Measurements from ENCODE around the gene SUGP1. TPM values are rescaled to one million over a fixed set of nuclear protein-coding genes. Genes with fewer than 3 reads are reported as not detected.
"Not testable (repeated sequence)": the region's sequence is repeated elsewhere in the genome, so short reads cannot be mapped to it uniquely, and the experiment has no call there.

Gene SUGP1
- total and polyA plus RNA-seq, 2 experiments from 2014 or later = 25.6 to 50.5 TPM

GRCh38 chr19:19354932-19355331, 34.6 kb upstream of the SUGP1 start:
- Histone ChIP-seq H3K9me3 (ENCODE audit: low read depth) (no peaks in the 10 kb centered on the region), H4K20me1 (ENCODE audit: insufficient read depth) (no peaks in the 10 kb centered on the region), H3K4me3 (no peak overlapping the region), H2AFZ (no peak overlapping the region), H3K27me3 (replicated peaks; ENCODE audit: insufficient read depth) (no peaks in the 10 kb centered on the region), H3K36me3 (ENCODE audit: low read depth) (peaks cover 10% of the 10 kb centered on the region; the same call in 1 of the 2 replicates), H3K4me2 (ENCODE audit: unreplicated experiment) (no peak overlapping the region), H3K4me1 (ENCODE audit: insufficient read depth) (no peaks in the 10 kb centered on the region), H3K79me2 (ENCODE audit: insufficient read depth) (no peaks in the 10 kb centered on the region), H3K9ac (no peak overlapping the region), H3K9me2 (ENCODE audit: insufficient read depth) (no peaks in the 10 kb centered on the region), H3F3A (ENCODE audit: insufficient read depth) (no peaks in the 10 kb centered on the region), H3K27ac (no peak overlapping the region)
- TF ChIP-seq EZH2 (IDR thresholded peaks at IDR 0.05; ENCODE audit: insufficient read depth, poor library complexity, severe bottlenecking) (no peak), EZH2phosphoT487 (IDR thresholded peaks at IDR 0.05; ENCODE audit: insufficient read depth, low read depth) (no peak)
- WGBS, 2 experiments (ENCODE audit: low coverage in 1 of 2, low lambda C conversion rate in 2 of 2, missing lambda C conversion rate in 2 of 2) = 93 to 95% methylated on average over 11 of the region's 11 CpGs
- in situ Hi-C loops (cut with MboI) = no loop called here
- DNase-seq = no peak

GRCh38 chr19:19354007-19354406, 33.7 kb upstream of the SUGP1 start:
- Histone ChIP-seq H2AFZ (no peak overlapping the region), H3K4me2 (ENCODE audit: unreplicated experiment) (no peak overlapping the region), H3K9me2 (ENCODE audit: insufficient read depth) (no peaks in the 10 kb centered on the region), H3F3A (ENCODE audit: insufficient read depth) (no peaks in the 10 kb centered on the region), H3K9ac (no peak overlapping the region), H3K4me3 (no peak overlapping the region), H3K9me3 (ENCODE audit: low read depth) (no peaks in the 10 kb centered on the region), H3K27me3 (replicated peaks; ENCODE audit: insufficient read depth) (no peaks in the 10 kb centered on the region), H3K4me1 (ENCODE audit: insufficient read depth) (no peaks in the 10 kb centered on the region), H3K27ac (no peak overlapping the region), H4K20me1 (ENCODE audit: insufficient read depth) (no peaks in the 10 kb centered on the region), H3K79me2 (ENCODE audit: insufficient read depth) (no peaks in the 10 kb centered on the region), H3K36me3 (ENCODE audit: low read depth) (peaks cover 10% of the 10 kb centered on the region; the same call in 1 of the 2 replicates)
- in situ Hi-C loops (cut with MboI) = no loop called here
- TF ChIP-seq EZH2 (IDR thresholded peaks at IDR 0.05; ENCODE audit: insufficient read depth, poor library complexity, severe bottlenecking) = no peak
- TF ChIP-seq EZH2phosphoT487 (IDR thresholded peaks at IDR 0.05; ENCODE audit: insufficient read depth, low read depth) = no peak
- no peak for DNase-seq
- 90 to 100% methylated on average over 5 of the region's 5 CpGs for WGBS, 2 experiments (ENCODE audit: low coverage in 1 of 2, low lambda C conversion rate in 2 of 2, missing lambda C conversion rate in 2 of 2)

GRCh38 chr19:19352823-19353222, 32.5 kb upstream of the SUGP1 start:
- Histone ChIP-seq H3K9ac (no peak overlapping the region), H3K79me2 (ENCODE audit: insufficient read depth) (no peaks in the 10 kb centered on the region), H3K9me3 (ENCODE audit: low read depth) (no peaks in the 10 kb centered on the region), H3K4me2 (ENCODE audit: unreplicated experiment) (no peak overlapping the region), H3K27me3 (replicated peaks; ENCODE audit: insufficient read depth) (no peaks in the 10 kb centered on the region), H3K9me2 (ENCODE audit: insufficient read depth) (no peaks in the 10 kb centered on the region), H3K36me3 (ENCODE audit: low read depth) (peaks cover 10% of the 10 kb centered on the region; the same call in 1 of the 2 replicates), H4K20me1 (ENCODE audit: insufficient read depth) (no peaks in the 10 kb centered on the region), H3K4me3 (no peak overlapping the region), H3K27ac (no peak overlapping the region), H3K4me1 (ENCODE audit: insufficient read depth) (no peaks in the 10 kb centered on the region), H2AFZ (no peak overlapping the region), H3F3A (ENCODE audit: insufficient read depth) (no peaks in the 10 kb centered on the region)
- in situ Hi-C loops (cut with MboI) = no loop called here
- DNase-seq = no peak
- no peak for TF ChIP-seq EZH2phosphoT487 (IDR thresholded peaks at IDR 0.05; ENCODE audit: insufficient read depth, low read depth)
- TF ChIP-seq EZH2 (IDR thresholded peaks at IDR 0.05; ENCODE audit: insufficient read depth, poor library complexity, severe bottlenecking) = no peak
- 98 to 100% methylated on average over 8 of the region's 8 CpGs for WGBS, 2 experiments (ENCODE audit: low coverage in 1 of 2, low lambda C conversion rate in 2 of 2, missing lambda C conversion rate in 2 of 2)

- H4K20me1 ChIP-seq (ENCODE audit: insufficient read depth); H3K9me2 ChIP-seq (ENCODE audit: insufficient read depth); DNase-seq; H3K27ac ChIP-seq; H3K27me3 ChIP-seq (replicated peaks; ENCODE audit: insufficient read depth); H3K4me3 ChIP-seq; H3F3A ChIP-seq (ENCODE audit: insufficient read depth); in situ Hi-C loops (cut with MboI); H3K9ac ChIP-seq; H3K4me2 ChIP-seq (ENCODE audit: unreplicated experiment); H3K4me1 ChIP-seq (ENCODE audit: insufficient read depth); H3K79me2 ChIP-seq (ENCODE audit: insufficient read depth); H2AFZ ChIP-seq; H3K9me3 ChIP-seq (ENCODE audit: low read depth): not testable (repeated sequence)
- peaks cover 14% of the 10 kb centered on the region; the same call in 1 of the 2 replicates for H3K36me3 ChIP-seq (ENCODE audit: low read depth)
- WGBS, 2 experiments (ENCODE audit: low coverage in 1 of 2, low lambda C conversion rate in 2 of 2, missing lambda C conversion rate in 2 of 2) = 97 to 98% methylated on average over 6 to 8 of the region's 8 CpGs
Measured at GRCh38 chr19:19350756-19351155, 30.4 kb upstream of the SUGP1 start.

- Histone ChIP-seq H2AFZ (no peak overlapping the region), H3K4me1 (ENCODE audit: insufficient read depth) (no peaks in the 10 kb centered on the region), H3K9ac (no peak overlapping the region), H3F3A (ENCODE audit: insufficient read depth) (no peaks in the 10 kb centered on the region), H3K79me2 (ENCODE audit: insufficient read depth) (no peaks in the 10 kb centered on the region), H3K9me3 (ENCODE audit: low read depth) (no peaks in the 10 kb centered on the region), H3K27ac (no peak overlapping the region), H3K4me3 (no peak overlapping the region), H3K4me2 (ENCODE audit: unreplicated experiment) (no peak overlapping the region), H3K36me3 (ENCODE audit: low read depth) (peaks cover 14% of the 10 kb centered on the region; the same call in 1 of the 2 replicates), H3K9me2 (ENCODE audit: insufficient read depth) (no peaks in the 10 kb centered on the region), H3K27me3 (replicated peaks; ENCODE audit: insufficient read depth) (no peaks in the 10 kb centered on the region), H4K20me1 (ENCODE audit: insufficient read depth) (no peaks in the 10 kb centered on the region)
- in situ Hi-C loops (cut with MboI) = no loop called here
- WGBS, 2 experiments (ENCODE audit: low coverage in 1 of 2, low lambda C conversion rate in 2 of 2, missing lambda C conversion rate in 2 of 2) = 84 to 87% methylated on average over 7 of the region's 7 CpGs
- no peak for TF ChIP-seq EZH2 (IDR thresholded peaks at IDR 0.05; ENCODE audit: insufficient read depth, poor library complexity, severe bottlenecking)
- no peak for TF ChIP-seq EZH2phosphoT487 (IDR thresholded peaks at IDR 0.05; ENCODE audit: insufficient read depth, low read depth)
- DNase-seq = no peak
Measured at GRCh38 chr19:19349365-19349764, 29.1 kb upstream of the SUGP1 start.

Data from GM23248 (cell line).